Stimulated activated naive CD8-positive, alpha-beta T cell treated with anti-CD3 and anti-CD28 coated beads, Interleukin-15, Interleukin-2, amounts not matched to agents 100 ng/mL and 50 ng/mL, for 24 hours (primary cell): Measurements from ENCODE around the gene DYRK1B.
A peak's percentile ranks its signal among the peaks of the same experiment; 100 is the strongest.

Source experiments
- H3K27ac Mint-ChIP-seq: one replicate; pipeline ENCODE4 v1.8.0; 2021; ENCODE audit warnings: mild to moderate bottlenecking, mixed read lengths
- H3K27me3 Mint-ChIP-seq: one replicate; pipeline ENCODE4 v1.8.0; 2021; ENCODE audit warnings: mixed read lengths
- H3K36me3 Mint-ChIP-seq: one replicate; pipeline ENCODE4 v1.8.0; 2021; ENCODE audit warnings: low read depth, mixed read lengths
- H3K4me1 Mint-ChIP-seq: one replicate; pipeline ENCODE4 v1.8.0; 2021; ENCODE audit warnings: low read depth, mixed read lengths
- H3K4me3 Mint-ChIP-seq: one replicate; pipeline ENCODE4 v1.8.0; 2021; ENCODE audit warnings: mild to moderate bottlenecking, mixed read lengths
- H3K9me3 Mint-ChIP-seq: one replicate; pipeline ENCODE4 v1.8.0; 2021; ENCODE audit warnings: mixed read lengths

DYRK1B gene

GRCh38 chr19:39870171-39870971 is 36.4 kb upstream of the DYRK1B start:
- Mint-ChIP-seq H3K4me3 (no peak overlapping the region), H3K9me3 (no peaks in the 10 kb centered on the region), H3K36me3 (no peaks in the 10 kb centered on the region), H3K4me1 (no peaks in the 10 kb centered on the region), H3K27ac (no peak overlapping the region), H3K27me3 (no peaks in the 10 kb centered on the region)

- Mint-ChIP-seq H3K4me3 (no peak overlapping the region), H3K36me3 (peaks cover 3% of the 10 kb centered on the region)
Observed at GRCh38 chr19:39867952-39868351, 34.0 kb upstream of the DYRK1B start.

GRCh38 chr19:39867133-39867532 is 33.2 kb upstream of the DYRK1B start:
- H3K27ac Mint-ChIP-seq = no peak overlapping the region
- H3K27me3 Mint-ChIP-seq = no peaks in the 10 kb centered on the region
- peaks cover 3% of the 10 kb centered on the region for H3K36me3 Mint-ChIP-seq
- no peak overlapping the region for H3K4me3 Mint-ChIP-seq
- H3K9me3 Mint-ChIP-seq = no peaks in the 10 kb centered on the region
- no peaks in the 10 kb centered on the region for H3K4me1 Mint-ChIP-seq

More at GRCh38 chr19:39867952-39868351, 34.0 kb upstream of the DYRK1B start:
- no peaks in the 10 kb centered on the region for H3K27me3 Mint-ChIP-seq
- H3K27ac Mint-ChIP-seq = no peak overlapping the region
- H3K4me1 Mint-ChIP-seq = no peaks in the 10 kb centered on the region
- H3K9me3 Mint-ChIP-seq = no peaks in the 10 kb centered on the region

- Mint-ChIP-seq H3K4me1 (no peaks in the 10 kb centered on the region), H3K9me3 (no peaks in the 10 kb centered on the region), H3K36me3 (peaks cover 3% of the 10 kb centered on the region), H3K27me3 (no peaks in the 10 kb centered on the region), H3K4me3 (no peak overlapping the region), H3K27ac (no peak overlapping the region)
Observed at GRCh38 chr19:39865953-39866352, 32.0 kb upstream of the DYRK1B start.

- H3K4me3 Mint-ChIP-seq = no peak overlapping the region
- no peaks in the 10 kb centered on the region for H3K27me3 Mint-ChIP-seq
- peaks cover 3% of the 10 kb centered on the region for H3K36me3 Mint-ChIP-seq
- H3K9me3 Mint-ChIP-seq = no peaks in the 10 kb centered on the region
- no peak overlapping the region for H3K27ac Mint-ChIP-seq
- no peaks in the 10 kb centered on the region for H3K4me1 Mint-ChIP-seq
Observed at GRCh38 chr19:39865186-39865585, 31.2 kb upstream of the DYRK1B start.

- no peak overlapping the region for H3K27ac Mint-ChIP-seq
- H3K4me3 Mint-ChIP-seq = no peak overlapping the region
- H3K4me1 Mint-ChIP-seq = no peaks in the 10 kb centered on the region
- no peaks in the 10 kb centered on the region for H3K9me3 Mint-ChIP-seq
- H3K36me3 Mint-ChIP-seq = peaks cover 3% of the 10 kb centered on the region
- no peaks in the 10 kb centered on the region for H3K27me3 Mint-ChIP-seq
Observed at GRCh38 chr19:39864118-39864517, 30.2 kb upstream of the DYRK1B start.

- Mint-ChIP-seq H3K4me1 (no peaks in the 10 kb centered on the region), H3K27ac (no peak overlapping the region), H3K4me3 (no peak overlapping the region), H3K9me3 (no peaks in the 10 kb centered on the region), H3K27me3 (peaks cover 6% of the 10 kb centered on the region), H3K36me3 (no peaks in the 10 kb centered on the region)
Observed at GRCh38 chr19:39858541-39858940, 24.6 kb upstream of the DYRK1B start.

GRCh38 chr19:39852882-39853281 is 18.9 kb upstream of the DYRK1B start:
- peaks cover 6% of the 10 kb centered on the region for H3K27me3 Mint-ChIP-seq
- no peak overlapping the region for H3K4me3 Mint-ChIP-seq
- H3K27ac Mint-ChIP-seq = no peak overlapping the region
- H3K9me3 Mint-ChIP-seq = no peaks in the 10 kb centered on the region
- no peaks in the 10 kb centered on the region for H3K36me3 Mint-ChIP-seq
- no peaks in the 10 kb centered on the region for H3K4me1 Mint-ChIP-seq

- Mint-ChIP-seq H3K4me3 (no peak overlapping the region), H3K27me3 (peaks cover 6% of the 10 kb centered on the region), H3K36me3 (peaks cover 1% of the 10 kb centered on the region), H3K4me1 (peaks cover 12% of the 10 kb centered on the region), H3K27ac (no peak overlapping the region), H3K9me3 (no peaks in the 10 kb centered on the region)
Observed at GRCh38 chr19:39850892-39851291, 16.9 kb upstream of the DYRK1B start.

GRCh38 chr19:39848392-39848791 is 14.4 kb upstream of the DYRK1B start:
- peaks cover 22% of the 10 kb centered on the region for H3K36me3 Mint-ChIP-seq
- H3K4me3 Mint-ChIP-seq = no peak overlapping the region

GRCh38 chr19:39847525-39847924 is 13.6 kb upstream of the DYRK1B start:
- Mint-ChIP-seq H3K27me3 (no peaks in the 10 kb centered on the region), H3K9me3 (no peaks in the 10 kb centered on the region), H3K4me1 (peaks cover 40% of the 10 kb centered on the region), H3K36me3 (peaks cover 30% of the 10 kb centered on the region), H3K4me3 (no peak overlapping the region), H3K27ac (no peak overlapping the region)

More at GRCh38 chr19:39848392-39848791, 14.4 kb upstream of the DYRK1B start:
- Mint-ChIP-seq H3K9me3 (no peaks in the 10 kb centered on the region), H3K27ac (no peak overlapping the region), H3K27me3 (no peaks in the 10 kb centered on the region), H3K4me1 (peaks cover 32% of the 10 kb centered on the region)

GRCh38 chr19:39846678-39847486 is 12.9 kb upstream of the DYRK1B start:
- Mint-ChIP-seq H3K4me3 (peak overlapping the region; percentile 85), H3K27me3 (no peaks in the 10 kb centered on the region), H3K9me3 (no peaks in the 10 kb centered on the region), H3K36me3 (peaks cover 34% of the 10 kb centered on the region), H3K4me1 (peaks cover 46% of the 10 kb centered on the region), H3K27ac (peak overlapping the region; percentile 96)

- H3K27ac Mint-ChIP-seq = peak within 1 kb of the TSS; percentile 96
- H3K27me3 Mint-ChIP-seq = no peaks in the 10 kb centered on the region
- peaks cover 53% of the 10 kb centered on the region for H3K4me1 Mint-ChIP-seq
- H3K4me3 Mint-ChIP-seq = peak within 1 kb of the TSS; percentile 85
- H3K9me3 Mint-ChIP-seq = no peaks in the 10 kb centered on the region
- peaks cover 40% of the 10 kb centered on the region for H3K36me3 Mint-ChIP-seq
Observed at GRCh38 chr19:39845933-39846677, 12.1 kb upstream of the DYRK1B start, which contains the start of gene FBL. FBL (minus strand) TSS chr19:39846379; CDS start chr19:39846300, 79 bp downstream.

- peak overlapping the region; percentile 96 for H3K27ac Mint-ChIP-seq
- H3K4me1 Mint-ChIP-seq = peaks cover 54% of the 10 kb centered on the region
- H3K9me3 Mint-ChIP-seq = no peaks in the 10 kb centered on the region
- H3K4me3 Mint-ChIP-seq = peak overlapping the region; percentile 85
- no peaks in the 10 kb centered on the region for H3K27me3 Mint-ChIP-seq
- peaks cover 45% of the 10 kb centered on the region for H3K36me3 Mint-ChIP-seq
Observed at GRCh38 chr19:39845584-39845932, 11.6 kb upstream of the DYRK1B start.

- H3K4me1 Mint-ChIP-seq = peaks cover 54% of the 10 kb centered on the region
- H3K4me3 Mint-ChIP-seq = peak overlapping the region; percentile 85
- peaks cover 49% of the 10 kb centered on the region for H3K36me3 Mint-ChIP-seq
- peak overlapping the region; percentile 96 for H3K27ac Mint-ChIP-seq
- no peaks in the 10 kb centered on the region for H3K9me3 Mint-ChIP-seq
- H3K27me3 Mint-ChIP-seq = no peaks in the 10 kb centered on the region
Observed at GRCh38 chr19:39845172-39845571, 11.2 kb upstream of the DYRK1B start.
